T-helper 1 cell (primary cell): Measurements from ENCODE around the gene MAST1.
"Not testable (repeated sequence)": the region's sequence is repeated elsewhere in the genome, so short reads cannot be mapped to it uniquely, and the experiment has no call there.

Experiments used
- DNase-seq, 5 donors: peaks; one replicate each; pipeline ENCODE4 v3.0.0-alpha.2; 2012 to 2020

The MAST1 gene

GRCh38 chr19:12872255-12872654 lies 33.9 kb downstream of the MAST1 start:
- no peak for DNase-seq

GRCh38 chr19:12872941-12873890 lies 34.9 kb downstream of the MAST1 start:
- DNase-seq = peak; percentile 36 to 64 (median 54)

- no peak for DNase-seq
Observed at GRCh38 chr19:12873891-12874745, 35.8 kb downstream of the MAST1 start.

GRCh38 chr19:12875086-12875485 lies 36.8 kb downstream of the MAST1 start:
- DNase-seq = no peak

GRCh38 chr19:12880551-12881171 lies 42.3 kb downstream of the MAST1 start:
- DNase-seq = no peak

- peak; percentile 77 to 93 (median 83) for DNase-seq
Observed at GRCh38 chr19:12881172-12881808, 43.0 kb downstream of the MAST1 start, which contains the start of gene DNASE2. TSS of gene DNASE2 (minus strand) at chr19:12881449. CDS start at chr19:12881375, 74 bp downstream.

GRCh38 chr19:12882589-12882988 lies 44.3 kb downstream of the MAST1 start:
- no peak for DNase-seq

- no peak for DNase-seq
Observed at GRCh38 chr19:12884202-12884601, 45.9 kb downstream of the MAST1 start.

- DNase-seq = no peak
Observed at GRCh38 chr19:12884627-12884925, 46.3 kb downstream of the MAST1 start.

GRCh38 chr19:12884926-12885748 lies 46.8 kb downstream of the MAST1 start:
- DNase-seq = peak; percentile 75 to 92 (median 83)

- DNase-seq = no peak
Observed at GRCh38 chr19:12885749-12886650, 47.7 kb downstream of the MAST1 start.

- DNase-seq = no peak
Observed at GRCh38 chr19:12886651-12886968, 48.3 kb downstream of the MAST1 start.

- DNase-seq = no peak
Observed at GRCh38 chr19:12886969-12887747, 48.8 kb downstream of the MAST1 start, which contains the start of gene KLF1. TSS of gene KLF1 (minus strand) at chr19:12887201. CDS start at chr19:12887140, 61 bp downstream.

- no peak for DNase-seq
Observed at GRCh38 chr19:12888006-12888603, 49.8 kb downstream of the MAST1 start.

- DNase-seq = not testable (repeated sequence)
Observed at GRCh38 chr19:12890299-12890786, 52.0 kb downstream of the MAST1 start.

- peak; percentile 89 to 98 (median 95) for DNase-seq
Observed at GRCh38 chr19:12890787-12891552, 52.7 kb downstream of the MAST1 start, which contains the start of gene GCDH. TSS of gene GCDH (plus strand) at chr19:12891160. CDS start at chr19:12891305, 145 bp downstream.

- no peak for DNase-seq
Observed at GRCh38 chr19:12891553-12892021, 53.3 kb downstream of the MAST1 start.

- DNase-seq = no peak
Observed at GRCh38 chr19:12893582-12893981, 55.3 kb downstream of the MAST1 start.
